Stimulated activated CD4-positive, alpha-beta T cell treated with anti-CD3 and anti-CD28 coated beads, Interleukin-4, amount 100 ng/mL, for 1 hour (primary cell): ENCODE measurements around the gene PFKFB4.
A peak's percentile ranks its signal among the peaks of the same experiment; 100 is the strongest.
"Not testable (repeated sequence)": the region's sequence is repeated elsewhere in the genome, so short reads cannot be mapped to it uniquely, and the experiment has no call there.

Experiments
- DNase-seq: peaks from one replicate; pipeline ENCODE4 v3.0.0-alpha.2; 2020

Gene PFKFB4

GRCh38 chr3:48558493-48559134 is 2.0 kb upstream of the PFKFB4 start:
- no peak for DNase-seq

- no peak for DNase-seq
These were observed 431 bp downstream of the PFKFB4 start for GRCh38 chr3:48555949-48556795.

DNA sequence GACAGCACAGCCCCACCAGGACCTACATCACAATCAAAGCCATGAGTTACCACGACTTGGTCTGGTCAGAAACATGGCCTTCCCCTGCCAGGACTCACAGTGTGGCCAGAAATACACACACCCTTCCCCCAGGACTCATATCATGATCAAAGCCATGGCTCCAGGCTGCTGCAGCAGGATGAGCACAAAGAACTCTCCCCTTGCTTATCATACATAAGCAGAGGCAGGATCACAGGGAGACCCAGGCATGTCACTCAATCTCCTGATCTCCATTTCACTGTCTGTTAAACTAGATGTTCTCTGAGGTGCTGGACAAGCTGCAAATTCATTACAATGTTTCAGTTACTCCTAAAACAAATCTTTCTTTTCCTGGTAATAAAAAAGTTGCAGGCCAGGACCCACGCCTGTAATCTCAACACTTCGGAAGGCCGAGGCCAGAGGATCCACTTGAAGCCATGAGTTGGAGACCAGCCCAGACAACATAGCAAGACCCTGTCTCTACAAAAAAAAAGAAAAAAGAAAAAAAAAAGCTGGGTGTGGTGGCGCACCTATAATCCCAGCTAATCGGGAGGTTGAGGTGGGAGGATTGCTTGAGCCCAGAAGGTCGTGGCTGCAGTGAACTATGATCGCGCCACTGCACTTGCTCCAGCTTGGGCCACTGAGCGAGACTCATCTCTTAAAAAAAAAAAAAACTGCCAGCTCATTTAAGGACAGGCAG is 1.2 kb downstream of the PFKFB4 start:
- DNase-seq = no peak

DNA sequence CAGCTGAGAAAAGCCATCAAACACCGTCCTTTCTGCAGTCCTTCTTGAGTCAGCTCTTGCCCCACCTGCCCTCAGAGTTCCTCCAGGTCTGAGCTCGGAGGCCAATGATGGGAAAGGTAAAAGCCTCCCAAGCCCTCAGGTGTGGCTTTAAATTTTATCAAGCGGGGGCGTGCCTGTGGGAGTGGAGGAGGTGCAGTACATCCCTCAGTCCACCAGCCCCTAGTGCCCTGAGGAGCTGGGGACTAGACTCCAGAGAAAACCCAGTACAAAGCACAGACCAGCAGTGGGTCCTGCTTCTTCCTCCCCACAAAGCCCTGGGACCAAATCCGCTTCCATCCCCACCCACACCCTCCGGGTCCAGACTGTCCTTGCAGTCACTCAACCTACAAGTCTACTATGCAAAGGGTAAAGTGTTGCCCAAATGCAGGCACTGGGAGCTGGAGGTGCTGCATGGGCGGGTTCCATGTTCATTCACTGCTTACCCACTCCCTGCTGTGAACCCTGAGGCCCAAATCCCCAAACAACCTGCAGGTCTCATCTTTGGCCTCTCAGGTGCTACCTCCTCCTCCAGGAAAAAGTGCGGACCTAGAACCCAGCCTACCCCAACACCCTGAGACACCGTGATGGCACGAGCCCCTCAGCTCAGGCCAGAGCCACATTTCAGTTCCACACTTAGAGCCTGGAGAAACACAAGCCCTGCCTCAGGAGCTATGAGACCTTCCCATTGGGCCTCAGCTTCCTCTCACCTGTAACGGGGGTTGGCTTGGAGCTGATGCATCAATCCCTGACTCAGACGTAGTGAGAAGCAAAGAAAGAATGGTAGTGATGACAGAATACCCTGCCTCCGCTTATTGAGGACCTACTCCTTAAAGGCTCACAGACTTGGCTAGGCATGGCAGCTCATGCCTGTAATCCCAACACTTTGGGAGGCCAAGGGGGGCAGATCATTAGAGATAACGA is 2.4 kb downstream of the PFKFB4 start:
- no peak for DNase-seq

GRCh38 chr3:48553361-48553760 is 3.2 kb downstream of the PFKFB4 start:
- no peak for DNase-seq

DNA sequence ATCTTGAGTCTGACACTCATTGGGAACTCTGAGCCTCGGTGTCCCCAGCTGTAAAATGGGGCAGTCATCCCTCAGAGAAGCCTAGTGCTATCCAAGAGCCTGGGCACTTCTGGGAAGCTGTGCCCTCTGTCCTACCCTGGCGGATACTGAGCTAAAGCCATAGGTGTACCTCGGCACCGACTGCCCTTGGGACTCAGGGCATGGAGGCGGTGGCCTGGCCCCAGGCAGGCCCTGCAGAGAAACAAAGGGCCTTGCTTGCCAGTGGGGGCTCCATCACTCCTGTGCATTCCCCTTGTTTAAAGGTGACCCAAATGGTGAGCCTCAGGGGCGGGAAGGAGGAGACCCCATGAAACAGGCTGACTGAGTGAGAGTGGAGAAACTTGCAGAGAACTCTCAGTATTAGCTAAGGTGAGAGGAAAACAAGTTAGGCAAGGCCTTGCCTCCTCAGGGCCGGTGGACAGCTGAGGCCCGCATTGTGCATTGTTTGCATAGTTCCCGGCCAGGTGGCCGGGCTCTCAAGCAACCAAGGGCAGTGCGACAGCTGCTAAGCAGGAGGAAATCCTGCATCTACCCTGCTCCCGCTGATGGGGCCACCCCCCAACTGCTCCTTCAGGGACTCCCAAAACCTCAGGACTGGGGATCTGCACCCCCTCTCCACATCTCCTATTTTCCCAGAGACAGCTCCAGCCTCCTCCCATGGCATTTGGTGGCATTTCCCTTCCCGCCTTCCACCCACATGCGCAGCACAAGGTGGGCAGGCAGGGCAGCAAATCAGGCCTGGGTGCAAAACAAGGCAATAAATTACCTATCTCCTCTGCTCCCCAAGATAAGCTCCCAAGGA is 4.3 kb downstream of the PFKFB4 start:
- no peak for DNase-seq

DNA sequence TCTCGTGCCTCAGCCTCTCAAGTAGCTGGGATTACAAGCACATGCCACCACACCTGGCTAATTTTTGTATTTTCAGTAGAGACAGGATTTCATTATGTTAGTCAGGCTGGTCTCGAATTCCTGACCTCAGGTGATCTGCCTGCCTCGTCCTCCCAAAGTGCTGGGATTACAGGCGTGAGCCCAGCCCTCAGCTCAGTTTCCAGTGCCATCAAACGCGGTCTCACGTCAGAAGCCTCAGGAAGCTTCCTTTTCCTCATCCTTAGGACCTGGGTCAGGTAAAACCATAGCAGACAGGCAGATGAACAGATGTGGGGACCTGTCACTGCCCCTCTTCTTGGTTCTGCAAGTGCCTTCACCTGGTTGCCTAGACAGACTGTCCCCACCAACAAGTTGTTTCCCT is 5.0 kb downstream of the PFKFB4 start:
- DNase-seq = not testable (repeated sequence)

- DNase-seq = peak; percentile 84
These were observed 7.6 kb downstream of the PFKFB4 start for GRCh38 chr3:48548729-48549705.

- DNase-seq = no peak
These were observed 8.5 kb downstream of the PFKFB4 start for GRCh38 chr3:48548126-48548525.

- no peak for DNase-seq
These were observed 10.3 kb downstream of the PFKFB4 start for GRCh38 chr3:48546203-48546829.

- no peak for DNase-seq
These were observed 12.5 kb downstream of the PFKFB4 start for GRCh38 chr3:48544141-48544540.

DNA sequence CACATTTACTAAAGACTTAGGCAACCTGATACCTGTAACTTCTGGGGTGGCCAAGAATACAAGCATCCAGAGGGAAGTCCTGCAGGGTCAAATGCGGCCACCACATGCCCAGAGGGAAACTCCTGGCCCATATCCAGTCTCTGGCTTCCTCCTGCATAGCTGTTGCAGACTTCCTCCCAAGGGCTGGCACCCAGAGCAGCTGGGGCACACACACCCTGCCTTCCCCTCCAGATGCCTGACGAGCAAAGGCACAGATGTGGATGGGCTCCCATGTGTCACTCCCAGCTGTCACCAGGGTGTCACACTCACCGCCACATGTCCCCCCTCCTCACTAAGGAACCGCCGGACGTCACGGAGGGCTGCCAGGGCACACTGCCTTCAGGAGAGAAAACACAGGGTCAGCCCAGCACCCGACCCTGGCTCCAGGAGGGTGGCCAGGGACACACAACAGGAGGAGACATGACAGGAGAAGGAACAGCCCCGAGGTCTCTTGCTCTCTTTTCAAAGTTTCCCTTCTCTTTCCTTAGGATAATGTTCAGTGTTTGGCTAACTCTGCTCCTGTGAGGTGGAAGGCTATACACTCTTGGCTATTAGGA is 13.2 kb downstream of the PFKFB4 start:
- DNase-seq = no peak

DNA sequence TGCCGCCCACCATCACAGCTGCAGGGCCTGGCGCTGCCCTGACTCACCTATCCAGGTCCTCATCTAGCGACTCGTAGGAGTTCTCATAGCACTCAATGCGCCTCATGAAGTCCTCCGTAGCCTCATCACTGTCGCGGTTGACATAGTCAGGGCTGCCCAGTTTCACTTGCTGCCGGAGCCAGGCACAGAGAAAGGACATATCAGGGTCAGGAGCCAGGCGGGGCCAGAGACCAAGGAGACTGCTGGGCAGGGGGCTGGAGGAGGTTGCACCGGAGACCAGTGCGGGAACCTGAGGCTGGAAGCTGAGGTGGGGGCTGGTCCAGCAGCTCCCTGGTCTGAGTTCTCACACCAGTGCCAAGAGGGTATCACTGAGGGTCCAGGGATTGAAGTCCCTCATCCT is 18.2 kb downstream of the PFKFB4 start:
- no peak for DNase-seq

- no peak for DNase-seq
These were observed 19.8 kb downstream of the PFKFB4 start for GRCh38 chr3:48536785-48537184.

GRCh38 chr3:48536116-48536515 is 20.5 kb downstream of the PFKFB4 start:
- no peak for DNase-seq

- DNase-seq = no peak
These were observed 21.0 kb downstream of the PFKFB4 start for GRCh38 chr3:48535578-48535977.

GRCh38 chr3:48532977-48533337 is 23.6 kb downstream of the PFKFB4 start:
- no peak for DNase-seq

- no peak for DNase-seq
These were observed 24.2 kb downstream of the PFKFB4 start for GRCh38 chr3:48532271-48532976.

- DNase-seq = not testable (repeated sequence)
These were observed 25.9 kb downstream of the PFKFB4 start for GRCh38 chr3:48530701-48531100.
